Measurements from ENCODE around the gene HEXIM1. TPM values are rescaled to one million over a fixed set of nuclear protein-coding genes. Genes with fewer than 3 reads are reported as not detected.

Gene HEXIM1, protein sequence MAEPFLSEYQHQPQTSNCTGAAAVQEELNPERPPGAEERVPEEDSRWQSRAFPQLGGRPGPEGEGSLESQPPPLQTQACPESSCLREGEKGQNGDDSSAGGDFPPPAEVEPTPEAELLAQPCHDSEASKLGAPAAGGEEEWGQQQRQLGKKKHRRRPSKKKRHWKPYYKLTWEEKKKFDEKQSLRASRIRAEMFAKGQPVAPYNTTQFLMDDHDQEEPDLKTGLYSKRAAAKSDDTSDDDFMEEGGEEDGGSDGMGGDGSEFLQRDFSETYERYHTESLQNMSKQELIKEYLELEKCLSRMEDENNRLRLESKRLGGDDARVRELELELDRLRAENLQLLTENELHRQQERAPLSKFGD
- 10 to 100 TPM; 12.0 to 14.0 TPM for total RNA-seq

DNA sequence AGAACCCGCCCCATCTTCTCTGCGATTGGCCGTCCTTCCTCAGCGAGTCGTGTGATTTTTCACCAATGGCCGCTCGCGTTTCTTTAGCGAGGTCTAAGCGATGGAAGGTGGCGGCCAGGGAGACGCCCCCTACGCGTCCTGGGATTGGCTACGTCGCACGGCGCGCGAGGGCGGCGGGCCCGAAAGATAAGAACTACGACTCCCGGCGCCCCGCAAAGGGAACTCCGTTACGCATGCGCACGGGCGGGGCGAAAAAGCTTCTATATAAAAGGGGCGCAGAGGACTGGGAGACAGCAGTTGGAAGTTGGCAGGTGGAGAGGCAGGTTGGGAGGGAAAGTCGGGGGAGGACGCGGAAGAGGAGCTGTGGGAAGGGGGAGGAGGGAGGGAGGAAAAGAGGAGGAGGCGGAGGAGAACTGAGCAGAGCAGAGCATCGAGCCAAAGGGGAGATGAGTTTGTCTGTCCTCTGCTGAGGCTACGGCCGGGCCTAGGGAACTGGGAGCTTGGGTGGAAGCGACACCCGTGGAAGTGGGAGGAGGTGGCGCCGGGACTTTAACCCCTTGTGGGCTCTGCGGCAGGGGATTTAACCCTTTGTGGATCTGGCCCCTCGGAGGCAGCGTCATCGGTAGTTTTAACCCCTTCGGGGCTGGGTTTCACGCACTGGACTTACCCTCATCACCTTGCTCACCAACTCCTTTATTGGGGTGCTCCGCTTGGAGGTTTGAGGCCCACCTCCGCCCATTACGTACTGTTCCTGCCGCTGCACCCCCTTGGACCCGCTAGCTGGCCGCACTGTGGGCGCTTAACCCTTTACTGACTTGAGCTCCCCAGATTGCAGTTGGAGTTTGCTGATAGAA lies at the start of gene HEXIM1:
HEXIM1 (plus strand) TSS at position 293 of the 854 bp plus-strand sequence. CDS start 716 bp downstream, outside the sequence.

DNA sequence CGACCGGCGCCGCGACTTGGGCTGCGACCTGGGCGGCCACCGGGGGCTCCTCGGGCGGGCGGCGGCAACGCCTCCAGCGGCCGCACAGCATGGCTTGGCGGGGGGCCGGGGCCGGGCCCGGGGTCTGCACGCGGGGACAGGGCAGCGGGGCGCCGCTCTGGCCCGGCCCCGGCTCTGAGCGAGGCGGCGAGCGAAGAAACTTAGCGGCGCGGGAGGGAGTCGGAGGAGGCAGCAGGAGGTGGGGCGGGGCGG lies 16.0 kb upstream of the HEXIM1 start, which contains the start of gene PLCD3:
PLCD3 (minus strand) TSS at position 196 of the 252 bp plus-strand sequence; CDS start at position 91, 105 bp downstream.

DNA sequence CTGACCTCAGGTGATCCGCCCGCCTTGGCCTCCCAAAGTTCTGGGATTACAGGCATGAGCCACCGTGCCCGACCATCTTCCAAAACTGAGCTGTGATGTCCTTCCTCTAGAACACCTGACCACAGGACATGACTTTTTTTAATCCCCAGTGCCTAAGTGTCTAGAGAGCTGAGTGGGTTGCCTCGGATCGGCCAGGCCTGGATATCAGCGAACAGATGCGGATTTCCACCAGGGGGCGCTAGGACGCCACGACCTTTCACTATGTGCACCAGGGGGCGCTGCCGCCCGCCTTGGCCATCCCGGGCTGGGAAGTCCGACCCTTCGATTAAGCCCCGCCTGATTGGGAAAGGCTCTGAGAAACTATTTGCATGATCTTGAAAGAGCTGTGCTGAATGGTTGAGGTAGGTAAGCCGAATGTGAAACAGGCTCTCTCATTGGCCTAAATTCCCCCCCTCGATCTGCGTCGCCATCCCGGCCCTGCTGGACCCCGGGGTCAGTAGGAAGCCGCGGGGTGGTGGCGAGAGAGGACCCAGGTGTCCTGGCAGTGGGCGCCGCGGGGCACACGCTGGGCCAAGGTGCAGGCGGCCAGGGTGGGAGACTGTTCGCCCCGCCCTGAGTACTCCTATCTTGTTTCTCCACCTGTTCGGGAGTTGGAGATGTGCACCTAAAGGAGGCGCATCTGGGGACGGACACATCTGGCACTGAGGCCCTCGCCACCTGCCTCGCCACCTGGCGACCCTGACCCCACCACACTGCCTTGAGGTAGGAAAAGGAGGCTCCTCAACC lies 12.9 kb upstream of the HEXIM1 start, which contains the start of gene ACBD4:
ACBD4 (plus strand) TSS at position 496 of the 786 bp plus-strand sequence. CDS start 458 bp downstream, outside the sequence.

DNA sequence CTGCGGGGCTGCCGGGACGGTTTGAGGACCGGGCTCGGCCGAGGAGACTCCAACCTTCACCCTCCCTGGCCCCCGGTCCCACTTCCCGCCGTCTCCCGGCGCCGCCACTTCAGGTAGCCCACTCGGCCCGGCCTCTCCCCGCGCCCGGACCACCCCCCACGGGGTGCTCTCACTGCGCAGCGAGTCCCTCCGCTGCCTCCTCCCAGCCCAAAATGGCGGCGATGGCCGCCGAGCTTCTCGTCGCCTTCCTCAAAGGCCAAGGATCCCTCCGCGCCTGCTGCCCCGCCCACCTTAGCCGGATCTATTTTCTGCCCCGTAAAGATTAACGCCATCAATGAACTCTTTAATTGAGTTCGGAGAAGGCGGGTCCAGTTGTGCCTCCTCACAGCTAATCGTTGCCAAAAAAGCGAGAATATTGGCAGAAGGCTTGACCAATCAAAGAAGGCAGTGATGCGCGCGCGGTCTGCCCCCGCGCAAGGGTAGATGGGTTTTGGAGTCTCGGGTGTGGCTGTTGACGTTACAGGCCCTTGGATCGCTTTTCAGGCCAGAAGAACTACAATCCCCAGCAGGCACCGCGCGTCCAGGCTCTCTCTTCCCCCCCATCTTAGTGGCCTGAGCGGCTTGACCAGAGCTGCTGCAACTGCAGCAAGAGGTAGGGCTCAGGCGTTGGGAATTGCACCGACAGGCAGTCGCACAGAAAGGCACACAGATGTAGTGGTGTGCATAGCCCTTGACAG lies 13.2 kb downstream of the HEXIM1 start, which contains the start of gene HEXIM2:
HEXIM2 (plus strand) TSS at position 588 of the 737 bp plus-strand sequence. CDS start 919 bp downstream, outside the sequence.

Small RNA genes lying within 50 kb of the gene (small RNA-seq; reads per million reads assigned to genes)
- 0 reads per million in 2 donors for gene MIR6784

Other genes with a start within 250 kb of the HEXIM1 start
- 100 to 1,000 TPM in 1 of 2 donors, 10 to 100 TPM in 1; 93.9 to 131 TPM for gene EFTUD2, start 249.0 kb upstream of the HEXIM1 start, total RNA-seq
- not detected for gene GFAP, start 233.0 kb upstream of the HEXIM1 start, total RNA-seq
- gene KIF18B, start 200.7 kb upstream of the HEXIM1 start, total RNA-seq, result 10 to 100 TPM in 1 of 2 donors, 1 to 10 TPM in 1; 3.8 to 13.3 TPM
- gene C1QL1, start 180.2 kb upstream of the HEXIM1 start, total RNA-seq, result under 1 TPM; under 0.01 to 0.33 TPM
- gene DCAKD, start 96.8 kb upstream of the HEXIM1 start, total RNA-seq, result 10 to 100 TPM; 29.3 to 46.0 TPM
- gene NMT1, start 87.2 kb upstream of the HEXIM1 start, total RNA-seq, result 100 to 1,000 TPM in 1 of 2 donors, 10 to 100 TPM in 1; 80.9 to 100 TPM
- 10 to 100 TPM; 15.8 to 27.6 TPM for gene PLCD3, start 16.0 kb upstream of the HEXIM1 start, total RNA-seq
- gene ACBD4, start 12.8 kb upstream of the HEXIM1 start, total RNA-seq, result 10 to 100 TPM in 1 of 2 donors, 1 to 10 TPM in 1; 5.0 to 11.4 TPM
- 10 to 100 TPM; 11.7 to 13.4 TPM for gene HEXIM2, start 13.4 kb downstream of the HEXIM1 start, total RNA-seq
- 1 to 10 TPM; 5.2 to 6.7 TPM for gene FMNL1, start 73.4 kb downstream of the HEXIM1 start, total RNA-seq
- gene SPATA32, start 113.6 kb downstream of the HEXIM1 start, total RNA-seq, result not detected
- gene MAP3K14, start 168.5 kb downstream of the HEXIM1 start, total RNA-seq, result 1 to 10 TPM; 2.1 to 2.3 TPM

Data from melanocyte of skin (primary cell).